Measurements from ENCODE around the gene KRT7. TPM values are rescaled to one million over a fixed set of nuclear protein-coding genes. Genes with fewer than 3 reads are reported as not detected.

KRT7 gene
- total and polyA plus RNA-seq, 5 experiments from 2014 or later = not detected

- no peak for ATAC-seq
- POLR2A ChIA-PET = no interaction called here
- Mint-ChIP-seq H3K4me1 (no peaks in the 10 kb centered on the region), H3K9me3 (no peaks in the 10 kb centered on the region), H3K27ac (no peak overlapping the region), H3K27me3 (peaks cover 13 to 36% (median 15%) of the 10 kb centered on the region in 5 donors), H3K36me3 (no peaks in the 10 kb centered on the region), H3K4me3 (no peak overlapping the region)
- peak in 1 of 10 donors; percentile 23 for DNase-seq
Observed at GRCh38 chr12:52210186-52210924, 22.7 kb upstream of the KRT7 start.

DNA sequence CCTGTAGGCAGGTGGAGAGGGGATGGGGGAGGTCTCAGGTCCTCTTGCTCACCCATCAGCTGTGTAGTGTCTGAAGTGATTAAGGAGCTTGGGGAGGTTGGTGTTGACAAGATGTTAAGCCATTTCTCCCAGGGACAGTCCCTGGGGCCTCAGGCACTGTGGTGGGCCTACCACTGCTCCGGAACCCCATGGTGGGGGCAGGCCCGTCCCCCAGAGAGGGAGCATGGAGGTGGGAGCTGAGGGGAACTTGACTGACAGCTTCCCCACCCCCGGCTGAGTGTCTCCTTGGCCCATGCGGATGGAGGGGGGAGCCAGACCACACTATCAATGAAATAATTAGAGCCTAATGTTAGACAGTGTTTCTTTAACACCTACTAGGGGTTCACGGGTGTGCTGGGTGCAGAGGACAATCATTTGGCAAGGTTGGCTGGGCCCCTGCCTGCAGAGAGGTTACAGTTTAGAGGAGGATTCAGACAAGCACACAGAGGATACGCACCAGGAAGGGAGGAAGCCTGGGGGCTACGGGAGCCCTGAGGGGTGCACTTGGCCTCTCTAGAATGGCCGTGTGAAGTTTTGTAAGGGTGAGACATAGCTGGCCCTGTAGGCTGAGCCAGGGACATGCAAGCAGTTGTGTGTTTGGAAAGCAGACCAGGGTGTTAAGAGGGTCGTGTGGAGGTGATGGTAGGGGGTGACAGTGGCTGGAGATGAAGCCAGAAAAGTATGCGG, 22.0 kb upstream of the KRT7 start:
- ATAC-seq = no peak
- H3K4me3 Mint-ChIP-seq = no peak overlapping the region
- H3K27me3 Mint-ChIP-seq = peaks cover 15 to 36% (median 19%) of the 10 kb centered on the region in 5 donors
- no peaks in the 10 kb centered on the region for H3K9me3 Mint-ChIP-seq
- DNase-seq = peak in 1 of 10 donors; percentile 32
- peak overlapping the region in 1 of 10 donors; percentile 13 for H3K27ac Mint-ChIP-seq
- no peaks in the 10 kb centered on the region for H3K36me3 Mint-ChIP-seq
- H3K4me1 Mint-ChIP-seq = no peaks in the 10 kb centered on the region
- POLR2A ChIA-PET = no interaction called here

DNA sequence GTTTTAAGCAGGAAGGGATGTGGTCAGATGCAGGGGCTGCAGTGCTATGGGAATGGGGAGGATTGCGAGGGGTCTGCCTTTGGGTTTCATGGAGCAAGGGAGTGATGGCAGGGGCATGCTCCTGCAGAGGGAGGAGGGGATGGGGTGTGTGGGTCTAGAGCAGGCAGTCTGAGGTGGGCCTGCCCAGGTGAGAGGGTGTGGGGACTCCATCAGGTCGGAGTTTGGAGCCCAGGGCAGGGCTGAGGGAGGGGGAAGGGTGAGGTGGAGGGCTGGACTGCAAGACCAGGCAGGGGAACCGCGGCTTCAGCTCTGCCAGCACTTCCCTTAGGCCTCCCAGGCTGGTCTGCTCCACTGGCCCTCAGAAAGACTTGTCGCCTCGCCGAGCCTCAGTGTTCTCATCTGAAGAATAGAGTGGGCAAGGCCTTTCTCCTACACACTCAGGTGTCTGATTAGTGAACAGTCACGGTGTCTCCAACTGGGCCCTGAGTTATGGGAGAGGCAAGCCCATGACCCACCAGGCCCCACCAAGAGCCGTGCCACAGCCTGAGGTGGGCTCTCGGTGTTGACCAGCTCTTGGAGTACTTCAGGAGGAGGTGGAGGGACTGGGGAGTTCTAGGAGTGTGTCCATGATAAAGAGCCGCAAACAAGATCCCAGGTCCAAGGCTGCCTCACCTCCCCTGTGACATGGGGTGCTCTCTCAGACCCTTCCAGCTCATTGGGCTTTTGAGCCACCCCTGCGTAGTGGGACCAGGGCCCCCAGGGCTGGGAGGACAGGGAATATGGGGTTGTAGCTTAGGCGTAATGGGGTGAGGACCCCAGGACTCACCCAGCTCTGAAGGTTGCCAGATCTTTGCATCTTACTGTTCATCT, 21.1 kb upstream of the KRT7 start:
- H3K9me3 Mint-ChIP-seq = no peaks in the 10 kb centered on the region
- POLR2A ChIA-PET = no interaction called here
- peak in 1 of 10 donors; percentile 54 for DNase-seq
- H3K4me1 Mint-ChIP-seq = no peaks in the 10 kb centered on the region
- H3K36me3 Mint-ChIP-seq = no peaks in the 10 kb centered on the region
- H3K4me3 Mint-ChIP-seq = no peak overlapping the region
- H3K27me3 Mint-ChIP-seq = peaks cover 13 to 31% (median 21%) of the 10 kb centered on the region in 5 donors
- no peak for ATAC-seq
- H3K27ac Mint-ChIP-seq = peak overlapping the region in 1 of 10 donors; percentile 13

DNA sequence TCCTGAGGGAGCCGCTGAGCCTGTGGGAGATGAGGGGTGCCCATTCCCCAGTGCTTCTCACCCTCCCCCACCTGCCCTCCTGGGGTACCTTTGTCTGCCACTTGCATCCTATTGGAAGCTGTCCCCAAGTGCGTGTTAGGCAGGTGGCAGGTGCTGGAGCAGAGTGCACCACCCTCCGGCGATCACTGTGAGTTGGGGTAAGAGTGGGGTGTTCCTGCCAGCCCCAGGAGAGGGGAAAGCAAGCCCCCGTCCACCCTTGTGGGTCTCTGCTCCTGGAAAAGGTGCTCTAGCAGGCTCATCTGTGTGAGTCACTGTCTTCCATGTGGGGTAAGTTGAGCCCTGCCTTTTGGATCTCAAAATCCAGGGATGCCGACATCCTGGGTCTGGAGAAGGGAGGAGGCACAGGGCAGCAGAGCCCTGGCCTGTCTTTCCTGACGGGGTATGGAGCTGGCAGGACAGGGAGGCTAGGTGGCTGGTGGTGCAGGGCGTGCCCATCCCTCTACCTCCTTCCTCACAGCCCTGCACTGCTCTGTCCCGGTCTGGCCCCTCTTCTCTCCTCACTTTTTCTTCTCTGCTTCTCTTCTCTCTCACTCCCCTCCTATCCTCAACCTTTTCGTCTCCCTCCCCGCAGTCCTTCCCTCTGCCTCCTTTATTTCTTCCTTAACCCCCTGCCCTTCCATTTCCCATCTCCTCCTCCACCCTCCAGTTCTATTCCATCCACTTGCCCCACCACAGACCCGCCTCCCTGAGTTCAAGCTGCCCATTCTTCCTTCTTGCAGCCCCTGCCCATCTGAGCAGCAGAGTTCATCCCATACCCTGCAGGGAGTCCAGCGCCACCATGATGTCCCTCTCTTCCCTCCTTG, 20.1 kb upstream of the KRT7 start:
- Mint-ChIP-seq H3K4me1 (no peaks in the 10 kb centered on the region), H3K36me3 (no peaks in the 10 kb centered on the region), H3K27ac (no peak overlapping the region), H3K27me3 (peaks cover 12 to 27% (median 21%) of the 10 kb centered on the region in 5 donors), H3K9me3 (no peaks in the 10 kb centered on the region), H3K4me3 (no peak overlapping the region)
- POLR2A ChIA-PET = no interaction called here
- ATAC-seq (no peak), DNase-seq (peak in 1 of 10 donors; percentile 38)

GRCh38 chr12:52213564-52214420, 19.3 kb upstream of the KRT7 start:
- H3K9me3 Mint-ChIP-seq = no peaks in the 10 kb centered on the region
- DNase-seq (peak in 9 of 10 donors; percentile 7 to 62 (median 27)), ATAC-seq (peak; percentile 47 to 52)
- H3K4me3 Mint-ChIP-seq = no peak overlapping the region
- no peaks in the 10 kb centered on the region for H3K36me3 Mint-ChIP-seq
- POLR2A ChIA-PET = no interaction called here
- H3K4me1 Mint-ChIP-seq = no peaks in the 10 kb centered on the region
- H3K27ac Mint-ChIP-seq = no peak overlapping the region
- H3K27me3 Mint-ChIP-seq = peaks cover 10 to 21% (median 16%) of the 10 kb centered on the region in 5 donors

- Mint-ChIP-seq H3K4me3 (no peak overlapping the region), H3K4me1 (no peaks in the 10 kb centered on the region), H3K27me3 (peaks cover 15 to 21% (median 16%) of the 10 kb centered on the region in 5 donors), H3K27ac (no peak overlapping the region), H3K36me3 (no peaks in the 10 kb centered on the region), H3K9me3 (no peaks in the 10 kb centered on the region)
- POLR2A ChIA-PET = no interaction called here
- DNase-seq (no peak), ATAC-seq (no peak)
Observed at GRCh38 chr12:52214421-52214802, 18.6 kb upstream of the KRT7 start.

GRCh38 chr12:52215587-52216031, 17.4 kb upstream of the KRT7 start:
- Mint-ChIP-seq H3K9me3 (no peaks in the 10 kb centered on the region), H3K36me3 (no peaks in the 10 kb centered on the region), H3K4me3 (no peak overlapping the region), H3K27ac (no peak overlapping the region), H3K27me3 (peaks cover 17 to 28% (median 24%) of the 10 kb centered on the region in 5 donors), H3K4me1 (no peaks in the 10 kb centered on the region)
- POLR2A ChIA-PET = no interaction called here
- ATAC-seq (no peak), DNase-seq (no peak)

- no peaks in the 10 kb centered on the region for H3K4me1 Mint-ChIP-seq
- POLR2A ChIA-PET = no interaction called here
- H3K9me3 Mint-ChIP-seq = no peaks in the 10 kb centered on the region
- H3K27me3 Mint-ChIP-seq = peaks cover 19 to 33% (median 27%) of the 10 kb centered on the region in 5 donors
- H3K4me3 Mint-ChIP-seq = no peak overlapping the region
- no peak overlapping the region for H3K27ac Mint-ChIP-seq
- no peaks in the 10 kb centered on the region for H3K36me3 Mint-ChIP-seq
- ATAC-seq (no peak), DNase-seq (no peak)
Observed at GRCh38 chr12:52216100-52216499, 16.9 kb upstream of the KRT7 start.

- ATAC-seq = no peak
- Mint-ChIP-seq H3K36me3 (no peaks in the 10 kb centered on the region), H3K27me3 (peaks cover 22 to 40% (median 32%) of the 10 kb centered on the region in 5 donors), H3K27ac (peak overlapping the region in 1 of 10 donors; percentile 29), H3K9me3 (no peaks in the 10 kb centered on the region), H3K4me3 (no peak overlapping the region), H3K4me1 (no peaks in the 10 kb centered on the region)
- POLR2A ChIA-PET = no interaction called here
- DNase-seq = no peak
Observed at GRCh38 chr12:52216807-52217206, 16.2 kb upstream of the KRT7 start.

- POLR2A ChIA-PET = interaction anchor here (0.6 kb wide), 1 partner anchor 140 kb away, joined by 4 read pairs; no protein-coding TSS in a partner anchor
- H3K27ac Mint-ChIP-seq = no peak overlapping the region
- ATAC-seq = no peak
- no peaks in the 10 kb centered on the region for H3K4me1 Mint-ChIP-seq
- no peaks in the 10 kb centered on the region for H3K36me3 Mint-ChIP-seq
- DNase-seq = no peak
- no peaks in the 10 kb centered on the region for H3K9me3 Mint-ChIP-seq
- no peak overlapping the region for H3K4me3 Mint-ChIP-seq
- H3K27me3 Mint-ChIP-seq = peaks cover 22 to 44% (median 33%) of the 10 kb centered on the region in 5 donors
Observed at GRCh38 chr12:52217223-52217622, 15.8 kb upstream of the KRT7 start.

DNA sequence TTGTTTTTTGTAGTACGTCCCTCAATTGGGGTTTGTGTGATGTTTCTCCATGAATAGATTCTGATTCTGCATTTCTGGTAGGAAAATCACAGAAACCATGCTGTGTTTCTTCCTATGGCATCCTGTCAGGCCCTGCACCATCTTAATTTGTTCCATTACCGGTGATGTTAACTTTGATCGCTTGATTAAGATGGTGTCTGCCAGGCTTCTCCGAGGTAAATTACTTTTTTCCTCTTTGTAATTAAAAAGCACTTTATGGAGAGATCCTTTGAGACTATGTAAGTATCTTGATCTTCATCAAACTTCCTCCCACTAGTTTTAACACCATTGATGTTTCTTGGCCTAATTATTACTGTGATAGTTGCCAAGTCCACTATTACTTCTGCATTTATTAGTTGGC, 15.0 kb upstream of the KRT7 start:
- ATAC-seq = no peak
- Mint-ChIP-seq H3K4me1 (no peaks in the 10 kb centered on the region), H3K9me3 (no peaks in the 10 kb centered on the region), H3K27ac (no peak overlapping the region), H3K36me3 (no peaks in the 10 kb centered on the region), H3K27me3 (peaks cover 22 to 50% (median 35%) of the 10 kb centered on the region in 5 donors), H3K4me3 (no peak overlapping the region)
- DNase-seq = no peak
- POLR2A ChIA-PET = interaction anchor here (0.6 kb wide), 1 partner anchor 139 kb away, joined by 4 read pairs; no protein-coding TSS in a partner anchor

Measured in naive thymus-derived CD8-positive, alpha-beta T cell (primary cell).